Brain microvascular endothelial cell (primary cell): ENCODE measurements around the gene JUND.

Experiments
- DNase-seq: peaks from one replicate; pipeline ENCODE4 v3.0.0-alpha.2; 2020
- H3K27ac ChIP-seq: fragments of 250-450 bp; sonication (Bioruptor Pico); 2 replicates; pipeline ENCODE4 v1.5.1; 2020; ENCODE audit warnings: mild to moderate bottlenecking, moderate library complexity
- H3K27me3 ChIP-seq: fragments of 250-450 bp; sonication (Bioruptor Pico); replicated peaks from 2 replicates; pipeline ENCODE4 v1.5.1; 2020; ENCODE audit warnings: mild to moderate bottlenecking
- H3K36me3 ChIP-seq: fragments of 250-450 bp; sonication (Bioruptor Pico); replicated peaks from 2 replicates; pipeline ENCODE4 v1.5.1; 2020; ENCODE audit warnings: mild to moderate bottlenecking
- H3K4me3 ChIP-seq: 2 replicates; pipeline ENCODE4 v1.5.1; 2011; ENCODE audit warnings: low read depth, mild to moderate bottlenecking, control low read depth, low read length, moderate library complexity
- CTCF ChIP-seq: IDR thresholded peaks from 2 replicates; pipeline ENCODE4 v1.5.1; 2011; ENCODE audit warnings: low read depth, mild to moderate bottlenecking, moderate library complexity, low read length, control low read depth, inconsistent platforms; ENCODE audit errors: missing control alignments
- in situ Hi-C: cut with HindIII; loops from 2 replicates; pipeline ENCODE4 v1.10.0; 2017; ENCODE audit warnings: low sequenced_read_pairs, low pct_ligation_motif_present

JUND gene

GRCh38 chr19:18306888-18307260, 25.5 kb upstream of the JUND start:
- no peak for DNase-seq
- H3K36me3 ChIP-seq = peaks cover 4% of the 10 kb centered on the region
- H3K27me3 ChIP-seq = no peaks in the 10 kb centered on the region
- H3K4me3 ChIP-seq = no peak overlapping the region
- in situ Hi-C loops = no loop called here
- TF ChIP-seq CTCF = no peak
- H3K27ac ChIP-seq = no peak overlapping the region

- no peak for TF ChIP-seq CTCF
- no peak overlapping the region for H3K27ac ChIP-seq
- no peak for DNase-seq
- peaks cover 3% of the 10 kb centered on the region for H3K36me3 ChIP-seq
- no peak overlapping the region for H3K4me3 ChIP-seq
- in situ Hi-C loops = no loop called here
- H3K27me3 ChIP-seq = no peaks in the 10 kb centered on the region
These were observed 24.9 kb upstream of the JUND start for GRCh38 chr19:18306209-18306887.

GRCh38 chr19:18304458-18305310, 23.3 kb upstream of the JUND start:
- DNase-seq = peak; percentile 80
- in situ Hi-C loops = no loop called here
- Histone ChIP-seq H3K36me3 (no peaks in the 10 kb centered on the region), H3K4me3 (peak overlapping the region; percentile 37), H3K27me3 (no peaks in the 10 kb centered on the region), H3K27ac (peak overlapping the region; percentile 95)
- peak; percentile 17 for TF ChIP-seq CTCF

GRCh38 chr19:18304208-18304457, 22.7 kb upstream of the JUND start:
- no peak overlapping the region for H3K4me3 ChIP-seq
- no peaks in the 10 kb centered on the region for H3K27me3 ChIP-seq
- in situ Hi-C loops = no loop called here
- H3K36me3 ChIP-seq = no peaks in the 10 kb centered on the region
- TF ChIP-seq CTCF = no peak
- DNase-seq = no peak
- H3K27ac ChIP-seq = peak overlapping the region; percentile 95

GRCh38 chr19:18301718-18302111, 20.3 kb upstream of the JUND start:
- Histone ChIP-seq H3K27ac (no peak overlapping the region), H3K36me3 (no peaks in the 10 kb centered on the region), H3K4me3 (no peak overlapping the region), H3K27me3 (no peaks in the 10 kb centered on the region)
- DNase-seq = no peak
- no peak for TF ChIP-seq CTCF
- in situ Hi-C loops = no loop called here
